CD4-positive, alpha-beta T cell treated with Interleukin-2 at 100 ng/mL for 4 hours (primary cell): ENCODE measurements around the gene CMC1.
"Not testable (repeated sequence)": the region's sequence is repeated elsewhere in the genome, so short reads cannot be mapped to it uniquely, and the experiment has no call there.

Experiments used
- DNase-seq: peaks from one replicate; pipeline ENCODE4 v3.0.0-alpha.2; 2020; ENCODE audit warnings: low spot score

The CMC1 gene

DNA sequence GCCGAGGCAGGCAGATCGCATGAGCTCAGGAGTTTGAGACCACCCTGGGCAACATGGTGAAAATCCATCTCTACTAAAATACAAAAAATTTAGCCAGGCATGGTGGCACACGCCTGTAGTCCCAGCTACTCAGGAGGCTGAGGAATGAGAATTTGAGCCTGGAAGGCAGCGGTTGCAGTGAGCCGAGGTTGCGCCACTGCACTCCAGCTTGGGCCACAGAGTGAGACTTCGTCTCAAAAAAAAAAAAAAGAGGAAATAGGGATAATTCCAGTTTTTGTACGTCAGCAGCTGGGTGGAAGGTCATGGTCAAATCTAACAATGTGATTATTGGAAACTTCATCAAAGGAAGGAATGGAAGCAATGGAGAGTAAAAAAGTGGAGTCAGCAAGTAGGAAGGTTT lies 3.1 kb downstream of the CMC1 start:
- DNase-seq, result no peak

DNA sequence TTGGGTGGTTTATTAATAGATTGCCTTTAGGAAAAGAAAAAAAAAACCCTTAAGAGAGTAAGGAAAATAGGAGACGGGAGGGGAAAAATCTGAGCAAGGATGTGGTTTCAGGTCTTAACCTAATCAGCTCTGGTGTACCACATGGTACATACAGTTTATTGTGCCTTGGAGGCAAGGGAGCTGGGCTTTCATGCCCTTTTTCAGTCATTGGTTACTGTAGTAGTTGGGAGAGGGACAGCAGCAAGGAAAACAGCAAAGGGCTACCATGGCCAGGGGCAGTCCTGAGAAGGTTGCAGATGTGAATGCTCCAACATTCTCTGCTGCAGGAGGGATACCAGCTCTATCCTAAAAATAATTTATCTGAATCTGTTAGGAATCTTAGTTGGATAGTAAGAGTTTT lies 5.9 kb downstream of the CMC1 start:
- DNase-seq, result no peak

DNA sequence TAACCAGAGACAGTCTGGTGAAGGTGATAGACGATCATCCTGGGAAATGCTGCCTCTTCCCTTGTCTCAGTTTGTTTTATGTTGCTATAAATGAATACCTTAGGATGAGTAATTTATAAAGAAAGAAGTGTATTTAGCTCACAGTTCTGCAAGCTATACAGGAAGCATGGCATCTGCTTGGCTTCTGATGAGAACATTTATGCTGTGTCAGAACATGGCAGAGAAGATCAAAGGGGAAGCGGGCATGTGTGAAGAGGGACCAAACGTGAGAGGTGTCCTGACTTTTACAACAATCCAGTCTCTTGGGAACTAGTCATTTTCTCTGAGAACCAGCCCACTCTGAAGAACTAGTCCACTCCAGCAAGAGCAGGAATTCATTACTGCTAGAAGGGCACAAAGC lies 9.6 kb downstream of the CMC1 start:
- DNase-seq, result no peak

DNA sequence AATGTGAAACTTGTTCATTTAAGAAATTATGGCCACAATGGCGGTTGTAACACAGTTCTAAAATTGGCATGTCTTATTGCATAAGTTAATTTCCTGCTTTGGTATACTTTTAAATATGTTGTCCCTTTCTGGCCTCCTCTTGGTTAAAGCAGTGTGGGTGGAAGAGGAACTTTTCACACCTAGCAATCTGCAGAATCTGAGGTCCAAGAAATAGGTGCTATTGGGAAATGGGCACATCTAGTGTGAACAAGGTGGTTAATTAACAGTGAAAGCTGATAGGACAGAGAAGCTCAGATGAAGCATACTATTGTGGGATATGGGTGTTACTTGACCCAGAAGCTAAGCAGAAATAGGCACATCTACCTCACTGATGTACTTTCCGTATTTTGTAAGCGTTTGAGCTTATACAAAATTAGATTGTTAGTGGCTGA lies 10.6 kb downstream of the CMC1 start:
- DNase-seq, result peak; percentile 49

DNA sequence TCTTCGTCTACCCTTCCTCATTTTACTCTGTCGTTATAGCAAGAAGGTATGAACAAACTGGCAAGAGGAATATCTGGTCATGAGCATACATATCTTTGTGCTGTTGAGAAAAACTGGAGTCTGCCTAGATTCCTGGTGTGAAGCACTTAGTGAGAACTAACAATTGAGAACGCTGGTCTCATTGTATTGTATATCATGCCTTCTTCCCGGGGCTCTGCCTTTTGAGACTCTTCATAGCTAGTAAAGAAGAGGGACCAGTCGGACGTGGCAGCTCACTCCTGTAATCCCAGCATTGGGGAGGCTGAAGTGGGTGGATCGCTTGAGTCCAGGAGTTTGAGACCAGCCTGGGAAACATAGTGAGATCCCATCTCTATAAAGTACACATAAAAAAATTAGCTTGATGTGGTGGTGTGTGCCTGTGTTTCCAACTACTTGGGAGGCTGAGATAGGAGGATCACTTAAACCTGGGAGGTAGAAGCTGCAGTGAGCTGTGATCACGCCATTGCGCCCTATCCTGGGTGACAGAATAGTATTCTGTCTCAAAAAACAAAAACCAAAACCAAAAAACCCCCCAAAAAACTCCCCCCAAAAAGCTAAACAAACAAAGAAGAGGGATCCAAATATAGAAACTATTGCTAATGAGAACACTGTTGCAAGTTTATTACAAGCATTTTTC lies 11.8 kb downstream of the CMC1 start:
- DNase-seq, result no peak

DNA sequence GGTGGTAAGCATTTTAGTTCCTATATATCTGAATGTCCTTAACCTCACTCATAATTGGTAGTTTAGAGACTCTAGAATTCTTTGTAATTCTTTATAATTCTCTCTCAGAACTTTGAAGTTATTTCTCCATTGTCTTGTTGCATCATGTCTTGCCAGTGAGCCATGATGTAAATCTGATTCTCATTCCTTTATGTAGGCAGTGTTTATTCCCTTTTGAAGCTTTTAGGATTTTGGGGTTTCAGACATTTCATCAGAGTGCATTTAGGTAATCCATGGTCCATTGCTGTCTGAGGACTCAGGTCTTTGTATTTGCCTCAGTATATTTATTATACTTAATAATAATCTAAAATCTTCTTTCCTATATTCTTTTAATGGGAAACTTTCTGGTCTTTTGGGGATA lies 20.6 kb downstream of the CMC1 start:
- no peak for DNase-seq

DNA sequence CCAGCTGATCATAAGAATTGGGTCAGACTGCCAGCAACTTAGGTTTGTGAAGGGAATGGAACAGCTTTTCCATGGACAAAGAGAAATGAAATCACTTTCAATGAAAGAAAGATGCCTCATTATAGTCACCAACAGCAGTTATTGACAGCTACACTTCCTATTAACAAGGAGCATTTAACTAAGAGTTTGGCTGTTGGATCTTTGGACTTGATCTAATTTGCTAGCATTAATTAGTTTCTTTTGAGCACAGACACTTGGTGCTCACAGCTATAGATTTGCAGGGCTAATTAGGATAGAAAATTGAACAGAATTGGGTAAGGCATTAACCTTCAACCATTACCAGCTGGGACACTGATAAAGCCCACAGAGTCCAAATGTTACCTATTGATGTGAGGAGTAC lies 24.2 kb downstream of the CMC1 start:
- DNase-seq, result no peak

DNA sequence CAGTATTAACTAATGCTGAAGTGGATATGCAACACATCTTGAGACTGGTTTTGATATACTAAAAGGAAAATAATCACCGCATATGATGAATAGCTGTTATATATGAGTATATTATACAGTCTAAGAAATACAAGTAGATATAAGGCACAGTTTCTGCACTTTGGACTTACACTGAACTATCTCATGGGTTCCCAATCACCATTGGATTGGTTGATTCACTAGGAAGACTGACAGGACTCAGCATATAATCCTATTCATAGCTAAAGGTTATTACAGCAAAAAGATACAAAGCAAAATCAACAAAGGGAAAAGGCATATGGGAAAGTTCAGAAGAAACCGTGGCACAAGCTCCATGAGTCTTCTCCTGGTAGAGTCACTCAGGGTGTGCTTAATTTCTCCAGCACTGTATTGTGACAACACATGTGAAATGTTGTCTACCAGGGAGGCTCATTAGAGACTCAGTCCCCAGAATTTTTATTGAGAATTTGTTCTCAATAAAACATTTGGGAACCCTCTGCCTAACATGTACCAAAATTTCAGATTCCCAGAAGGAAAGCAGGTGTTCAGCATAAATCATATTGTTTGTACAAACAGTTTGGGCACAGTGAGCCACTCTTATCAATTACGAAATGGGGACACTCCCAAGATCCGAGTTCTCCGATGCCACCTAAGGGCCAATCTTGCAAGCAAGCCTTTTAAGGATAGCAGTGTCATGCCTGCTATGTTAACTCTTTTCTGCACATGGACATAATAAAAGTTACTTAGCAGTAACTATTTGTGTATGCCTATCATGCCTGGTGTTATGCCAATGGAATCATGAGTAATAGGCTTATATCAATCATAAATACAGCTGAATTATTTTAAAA lies 26.8 kb downstream of the CMC1 start:
- no peak for DNase-seq

DNA sequence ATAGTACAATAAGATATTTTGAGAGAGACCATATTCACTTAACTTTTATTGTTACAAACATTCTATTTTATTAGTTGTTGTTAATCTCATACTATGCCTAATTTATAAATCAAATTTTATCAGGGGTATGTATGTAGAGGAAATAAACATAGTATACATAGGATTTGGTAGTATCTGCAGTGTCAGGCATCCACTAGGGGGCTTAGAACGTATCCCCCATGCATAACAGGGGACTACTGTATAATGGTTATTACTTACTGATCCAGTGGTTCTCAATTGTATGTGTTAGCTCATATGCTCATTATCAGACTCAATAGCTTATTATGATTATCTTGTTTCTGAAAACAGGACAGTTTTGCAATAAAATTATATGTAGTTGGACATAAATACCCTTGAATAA lies 27.6 kb downstream of the CMC1 start:
- no peak for DNase-seq

DNA sequence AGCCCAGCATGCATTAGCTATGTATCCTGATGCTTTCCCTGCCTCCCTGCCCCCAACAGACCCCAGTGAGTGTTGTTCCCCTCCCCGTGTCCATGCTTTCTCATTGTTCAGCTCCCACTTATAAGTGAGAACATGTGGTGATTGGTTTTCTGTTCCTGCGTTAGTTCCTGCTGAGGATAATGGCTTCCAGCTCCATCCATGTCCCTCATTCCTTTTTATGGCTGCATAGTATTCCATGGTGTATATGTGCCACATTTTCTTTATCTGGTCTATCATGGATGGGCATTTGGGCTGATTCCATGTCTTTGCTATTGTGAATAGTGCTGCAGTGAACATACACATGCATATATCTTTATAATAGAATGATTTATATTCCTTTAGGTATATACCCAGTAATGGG lies 28.5 kb downstream of the CMC1 start:
- not testable (repeated sequence) for DNase-seq

DNA sequence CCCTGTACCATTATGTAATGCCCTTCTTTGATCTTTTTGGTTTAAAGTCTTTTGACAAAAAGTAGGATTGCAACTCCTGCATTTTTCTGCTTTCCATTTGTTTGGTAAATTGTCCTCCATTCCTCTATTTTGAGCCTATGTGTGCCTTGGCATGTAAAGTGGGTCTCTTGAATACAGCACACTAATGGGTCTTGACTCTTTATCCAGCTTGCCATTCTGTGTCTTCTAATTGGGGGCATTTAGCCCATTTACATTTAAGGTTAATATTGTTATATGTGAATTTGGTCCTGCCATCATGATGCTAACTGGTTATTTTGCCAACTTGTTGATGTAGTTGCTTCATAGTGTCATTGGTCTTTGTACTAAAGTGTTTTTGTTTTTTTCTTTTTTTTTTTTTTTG lies 32.4 kb downstream of the CMC1 start:
- no peak for DNase-seq

DNA sequence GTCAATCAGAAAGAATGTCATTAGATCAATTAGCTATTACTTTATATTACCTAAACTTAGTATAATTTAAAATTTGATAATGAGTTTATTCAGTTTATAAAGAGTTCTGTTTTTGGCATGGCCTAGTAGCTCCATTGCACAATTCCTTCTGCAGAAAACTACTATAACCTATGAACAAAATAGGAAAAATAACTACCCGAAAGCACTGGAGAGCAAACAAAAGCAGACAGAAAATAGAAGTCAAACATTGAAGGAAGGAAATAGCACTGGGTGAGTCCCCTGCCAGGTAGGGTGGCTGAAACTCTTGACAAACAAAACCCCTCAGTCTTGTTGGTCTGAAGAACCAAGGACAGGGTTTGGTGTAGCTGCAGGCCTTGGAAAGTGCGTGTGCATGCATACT lies 37.5 kb downstream of the CMC1 start:
- no peak for DNase-seq

DNA sequence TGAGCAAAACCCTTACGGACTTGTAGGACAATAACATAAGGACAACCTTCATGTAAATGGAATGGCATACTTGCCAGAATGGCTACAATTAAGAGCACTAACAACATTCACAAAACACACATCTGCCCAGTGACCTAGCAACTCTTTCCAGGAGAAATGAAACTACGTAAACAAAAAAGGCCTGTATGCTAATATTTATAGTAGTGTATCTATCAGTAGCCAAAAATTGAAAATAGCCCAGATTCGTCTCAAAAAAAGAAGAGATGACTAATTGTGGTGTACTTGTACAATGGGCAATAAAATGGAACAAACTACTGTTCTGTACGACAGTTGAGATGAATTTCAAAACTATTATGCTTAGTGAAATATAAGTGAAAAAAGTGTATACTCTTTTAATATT lies 38.4 kb downstream of the CMC1 start:
- no peak for DNase-seq

DNA sequence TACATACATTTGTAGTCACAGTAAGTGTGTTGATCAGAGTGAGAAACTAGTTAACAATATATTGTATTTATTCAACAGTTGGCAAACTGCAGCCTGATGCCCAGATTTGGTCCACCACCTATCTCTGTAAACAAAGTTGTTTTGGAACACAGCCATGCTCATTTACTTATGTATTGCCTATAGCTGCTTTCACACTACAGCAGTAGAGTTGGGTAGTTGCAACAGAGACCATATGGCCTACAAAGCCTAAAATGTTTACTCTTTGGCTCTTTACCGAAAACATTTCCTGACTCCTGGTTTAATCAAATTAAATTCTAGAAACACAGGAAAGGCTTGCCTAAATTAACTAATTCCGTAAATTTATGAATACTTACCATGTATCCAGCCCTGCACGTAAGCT lies 39.4 kb downstream of the CMC1 start:
- no peak for DNase-seq

DNA sequence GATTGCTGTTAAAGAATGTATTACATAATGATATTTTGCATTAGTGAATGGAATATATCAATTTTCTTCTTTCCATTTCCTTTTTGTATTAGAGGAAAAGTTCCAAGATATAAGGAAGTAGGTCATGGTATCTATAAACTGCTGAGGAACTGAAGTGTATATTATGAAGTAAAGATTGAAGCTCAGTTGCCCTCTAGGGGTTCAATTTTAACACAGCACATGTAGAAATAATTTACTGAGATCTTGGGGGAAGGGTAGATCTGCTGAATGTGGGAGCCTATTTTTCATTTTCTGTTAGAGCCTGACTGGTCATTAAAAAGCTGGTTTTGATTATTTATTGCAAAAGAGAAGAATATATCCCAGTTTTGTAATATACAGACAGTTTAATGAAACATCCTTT lies 45.2 kb downstream of the CMC1 start:
- DNase-seq, result peak; percentile 46

DNA sequence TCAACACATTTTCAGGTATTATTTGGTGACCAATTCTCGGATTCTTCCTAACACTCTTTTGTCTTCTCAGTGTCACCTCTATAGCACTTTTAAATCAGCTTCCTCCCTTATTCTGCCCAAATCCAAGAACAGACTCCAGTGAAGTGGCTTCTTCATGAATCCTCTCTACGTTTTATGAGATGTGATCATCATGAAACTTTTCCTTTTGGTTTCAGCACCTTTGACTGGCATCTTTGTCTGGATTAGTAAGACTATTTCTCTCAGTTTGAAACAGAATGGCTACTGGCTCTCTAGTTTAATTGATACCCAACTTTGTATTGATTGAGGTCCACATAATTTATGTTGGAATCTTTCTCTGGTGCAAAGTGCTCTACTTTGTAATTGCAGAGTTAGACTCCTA lies 45.6 kb downstream of the CMC1 start:
- DNase-seq, result no peak

DNA sequence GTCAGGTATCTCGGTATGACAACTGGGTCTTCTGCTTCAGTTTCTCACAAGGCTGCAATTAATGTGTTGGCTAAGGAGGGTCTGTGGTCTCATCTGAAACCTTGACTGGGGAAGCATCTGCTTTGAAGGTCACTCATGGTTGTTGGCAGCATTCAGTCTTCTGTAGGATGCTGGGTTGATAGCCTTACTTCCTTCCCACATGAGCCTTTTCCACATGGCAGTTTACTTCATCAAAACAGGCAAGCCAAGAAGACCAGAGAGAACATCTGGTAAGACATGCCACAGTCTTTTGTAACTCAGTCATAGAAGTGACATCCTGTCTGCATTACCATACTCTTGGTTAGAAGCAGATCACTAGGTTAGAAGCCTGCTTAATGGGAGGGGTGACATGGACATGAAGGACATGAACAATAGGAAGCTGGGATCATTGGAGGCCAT lies 49.5 kb downstream of the CMC1 start:
- no peak for DNase-seq

DNA sequence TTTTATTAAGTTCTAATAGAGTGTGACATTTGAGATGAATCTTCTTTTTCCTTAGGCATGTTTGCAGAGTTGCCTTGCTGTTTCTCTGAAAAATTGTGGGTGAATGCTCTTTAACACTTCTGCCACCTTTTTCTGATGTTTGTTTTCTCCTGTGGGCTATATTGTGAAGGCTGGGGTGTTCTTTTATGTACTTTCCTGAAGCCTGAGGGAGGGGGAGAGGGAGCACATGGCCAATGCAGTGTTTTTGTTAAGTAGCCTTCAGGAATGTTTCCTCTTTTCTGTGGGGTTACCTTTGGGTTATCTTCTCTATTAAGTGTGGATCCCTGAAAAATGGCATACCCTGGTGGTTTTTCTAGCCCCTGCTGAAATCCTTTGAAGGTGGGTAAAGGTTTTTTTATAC lies 50.2 kb downstream of the CMC1 start:
- DNase-seq, result no peak

DNA sequence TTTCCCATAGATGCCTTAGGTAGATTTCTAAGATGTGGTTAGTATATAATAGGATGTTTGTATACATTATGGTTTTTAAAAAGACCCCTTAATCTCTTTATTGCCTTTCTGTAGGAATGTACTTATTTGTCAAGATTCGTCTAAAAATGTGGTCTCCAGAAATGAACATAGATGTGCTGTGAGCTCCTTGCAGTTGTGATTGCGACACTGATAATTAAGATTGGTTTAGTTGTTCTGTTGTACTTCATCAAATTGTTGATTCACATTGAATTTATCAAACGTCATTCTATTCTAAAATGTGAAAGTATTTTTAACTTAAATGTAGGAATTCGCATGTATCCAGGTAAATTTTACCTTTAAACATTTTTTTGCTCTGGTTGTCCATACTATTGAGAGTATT lies 51.2 kb downstream of the CMC1 start:
- DNase-seq, result no peak

DNA sequence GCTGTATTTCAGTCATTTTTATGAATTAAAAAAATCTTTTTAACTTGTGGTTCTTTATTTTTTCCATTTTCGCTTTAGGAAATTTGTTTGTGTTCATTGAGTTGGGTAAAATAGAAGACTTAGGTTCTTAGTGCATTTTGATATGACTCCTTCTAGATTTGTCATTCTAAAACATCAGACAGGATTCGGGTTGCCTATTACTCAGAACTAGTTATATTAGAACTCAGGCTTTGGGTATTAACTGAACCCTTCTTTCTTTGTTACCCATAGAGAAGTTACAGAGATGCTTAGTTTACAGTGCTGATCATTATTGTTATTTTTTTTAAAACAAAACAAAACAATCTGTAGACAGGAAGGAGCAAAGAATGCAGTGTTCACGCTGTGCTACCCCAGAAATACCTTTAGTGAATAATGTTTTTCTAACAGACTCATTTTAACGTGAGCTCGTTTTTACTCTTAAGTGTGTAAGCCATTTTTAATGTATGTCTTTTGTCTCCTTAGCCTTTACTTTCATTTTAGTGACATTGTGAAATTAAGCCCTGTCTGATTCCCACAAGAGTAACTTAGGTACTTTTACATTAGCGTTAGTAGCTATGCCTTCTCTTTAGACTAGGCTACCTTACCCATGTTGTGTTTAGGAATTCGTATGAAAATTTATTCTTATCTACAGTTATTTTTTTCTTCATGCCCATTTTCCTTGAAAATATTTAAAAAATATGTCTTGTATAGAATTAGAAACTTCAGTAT lies 53.4 kb downstream of the CMC1 start:
- DNase-seq, result no peak

DNA sequence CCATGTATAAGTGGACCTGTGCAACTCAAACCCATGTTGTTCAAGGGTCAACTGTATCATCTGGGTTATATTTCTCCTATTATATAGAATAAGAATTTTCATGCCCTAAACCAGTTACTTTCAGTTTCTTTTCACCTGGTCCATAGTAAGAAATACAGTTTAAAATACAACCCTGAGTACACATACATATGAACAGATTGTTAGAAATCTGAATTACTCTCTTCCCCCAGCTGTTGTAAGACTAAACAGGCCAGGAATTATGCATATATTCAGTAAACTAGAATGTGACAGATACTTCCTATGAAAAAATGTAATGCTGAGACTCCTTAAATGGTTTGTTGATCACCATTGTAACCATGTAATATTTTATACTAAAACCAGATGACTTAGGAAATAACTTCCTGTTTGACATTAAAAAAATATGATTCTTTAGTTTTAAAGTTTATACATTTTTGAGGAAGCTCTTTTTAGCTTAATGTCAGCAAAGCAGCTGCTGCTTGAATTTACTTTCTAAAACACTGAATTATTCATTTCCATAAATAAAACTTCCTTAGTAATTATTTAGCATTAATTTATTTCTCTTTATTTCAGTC lies 54.6 kb downstream of the CMC1 start:
- DNase-seq, result no peak

DNA sequence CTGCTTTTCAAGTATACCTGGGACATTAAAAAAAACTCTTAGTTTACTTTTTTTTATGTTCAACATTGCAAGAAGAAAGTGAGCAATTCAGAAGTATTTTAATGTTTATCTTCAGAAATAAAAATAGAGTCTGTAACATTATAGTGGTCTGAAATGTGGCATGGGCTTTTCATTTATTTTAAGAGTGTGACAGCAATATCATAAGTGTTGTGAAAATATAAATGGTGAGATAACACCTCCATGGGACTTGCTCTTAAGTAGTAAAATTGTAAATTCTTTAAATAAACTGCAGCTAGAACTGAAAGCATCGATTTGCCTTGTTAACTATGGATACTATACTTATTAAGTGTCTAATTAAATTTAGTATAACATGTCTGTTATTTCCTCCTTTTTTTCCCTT lies 58.3 kb downstream of the CMC1 start:
- no peak for DNase-seq
